Measurements from ENCODE around the gene ZNF107.
"Not testable (repeated sequence)": the region's sequence is repeated elsewhere in the genome, so short reads cannot be mapped to it uniquely, and the experiment has no call there.

Gene ZNF107

DNA sequence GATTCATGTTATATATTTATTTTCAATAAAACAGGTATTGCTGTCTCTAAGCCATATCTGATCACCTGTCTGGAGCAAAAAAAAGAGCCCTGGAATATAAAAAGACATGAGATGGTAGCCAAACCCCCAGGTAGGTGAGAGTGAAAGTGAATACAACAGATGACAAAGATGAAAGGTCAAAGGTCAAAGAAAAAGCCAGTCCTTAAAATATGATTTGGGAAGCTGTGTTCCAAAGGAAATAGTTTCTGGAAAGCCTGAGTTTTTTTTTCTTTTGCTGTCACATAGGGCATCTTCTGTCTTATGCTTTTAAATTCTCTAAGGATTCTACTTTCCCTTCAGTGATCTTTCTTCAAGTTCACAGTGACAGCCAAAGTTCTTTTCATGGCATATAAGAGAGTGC, 25.9 kb downstream of the ZNF107 start:
- TF ChIP-seq, protein P1, sequence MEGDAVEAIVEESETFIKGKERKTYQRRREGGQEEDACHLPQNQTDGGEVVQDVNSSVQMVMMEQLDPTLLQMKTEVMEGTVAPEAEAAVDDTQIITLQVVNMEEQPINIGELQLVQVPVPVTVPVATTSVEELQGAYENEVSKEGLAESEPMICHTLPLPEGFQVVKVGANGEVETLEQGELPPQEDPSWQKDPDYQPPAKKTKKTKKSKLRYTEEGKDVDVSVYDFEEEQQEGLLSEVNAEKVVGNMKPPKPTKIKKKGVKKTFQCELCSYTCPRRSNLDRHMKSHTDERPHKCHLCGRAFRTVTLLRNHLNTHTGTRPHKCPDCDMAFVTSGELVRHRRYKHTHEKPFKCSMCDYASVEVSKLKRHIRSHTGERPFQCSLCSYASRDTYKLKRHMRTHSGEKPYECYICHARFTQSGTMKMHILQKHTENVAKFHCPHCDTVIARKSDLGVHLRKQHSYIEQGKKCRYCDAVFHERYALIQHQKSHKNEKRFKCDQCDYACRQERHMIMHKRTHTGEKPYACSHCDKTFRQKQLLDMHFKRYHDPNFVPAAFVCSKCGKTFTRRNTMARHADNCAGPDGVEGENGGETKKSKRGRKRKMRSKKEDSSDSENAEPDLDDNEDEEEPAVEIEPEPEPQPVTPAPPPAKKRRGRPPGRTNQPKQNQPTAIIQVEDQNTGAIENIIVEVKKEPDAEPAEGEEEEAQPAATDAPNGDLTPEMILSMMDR (conservative IDR thresholded peaks at IDR 0.05): no peak
- H3K27ac ChIP-seq: no peak overlapping the region

DNA sequence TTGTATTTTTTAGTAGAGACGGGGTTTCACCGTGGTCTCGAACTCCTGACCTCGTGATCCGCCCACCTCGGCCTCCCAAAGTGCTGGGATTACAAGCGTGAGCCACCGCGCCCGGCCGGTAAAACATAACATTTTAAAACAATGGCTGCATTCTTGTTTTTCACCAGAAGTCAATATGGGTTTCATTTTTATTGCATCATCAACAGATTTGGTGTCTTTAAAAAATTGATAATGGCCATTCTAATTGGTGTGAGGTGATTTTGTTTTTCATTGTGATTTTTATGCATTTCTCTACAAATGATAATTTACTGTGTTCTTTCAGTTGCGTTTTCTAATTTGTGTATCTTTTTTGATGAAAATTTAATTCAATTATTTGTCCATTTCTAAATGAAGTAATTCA, 31.9 kb downstream of the ZNF107 start:
- H3K27ac ChIP-seq: not testable (repeated sequence)

DNA sequence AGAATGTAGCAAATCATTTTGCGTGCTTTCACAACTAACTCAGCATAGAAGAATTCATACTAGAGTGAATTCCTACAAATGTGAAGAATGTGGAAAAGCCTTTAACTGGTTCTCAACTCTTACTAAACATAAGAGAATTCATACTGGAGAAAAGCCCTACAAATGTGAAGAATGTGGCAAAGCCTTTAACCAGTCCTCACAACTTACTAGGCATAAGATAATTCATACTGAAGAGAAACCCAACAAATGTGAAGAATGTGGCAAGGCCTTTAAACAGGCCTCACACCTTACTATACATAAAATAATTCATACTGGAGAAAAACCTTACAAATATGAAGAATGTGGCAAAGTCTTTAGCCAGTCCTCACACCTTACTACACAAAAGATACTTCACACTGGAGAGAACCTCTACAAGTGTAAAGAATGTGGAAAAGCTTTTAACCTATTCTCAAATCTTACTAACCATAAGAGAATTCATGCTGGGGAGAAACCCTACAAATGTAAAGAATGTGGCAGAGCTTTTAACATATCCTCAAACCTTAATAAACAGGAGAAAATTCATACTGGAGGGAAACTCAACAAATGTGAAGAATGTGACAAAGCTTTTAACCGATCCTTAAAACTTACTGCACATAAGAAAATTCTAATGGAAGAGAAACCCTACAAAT, 40.8 kb downstream of the ZNF107 start:
- TF ChIP-seq, protein P1 (conservative IDR thresholded peaks at IDR 0.05): no peak
- H3K27ac ChIP-seq: no peak overlapping the region

DNA sequence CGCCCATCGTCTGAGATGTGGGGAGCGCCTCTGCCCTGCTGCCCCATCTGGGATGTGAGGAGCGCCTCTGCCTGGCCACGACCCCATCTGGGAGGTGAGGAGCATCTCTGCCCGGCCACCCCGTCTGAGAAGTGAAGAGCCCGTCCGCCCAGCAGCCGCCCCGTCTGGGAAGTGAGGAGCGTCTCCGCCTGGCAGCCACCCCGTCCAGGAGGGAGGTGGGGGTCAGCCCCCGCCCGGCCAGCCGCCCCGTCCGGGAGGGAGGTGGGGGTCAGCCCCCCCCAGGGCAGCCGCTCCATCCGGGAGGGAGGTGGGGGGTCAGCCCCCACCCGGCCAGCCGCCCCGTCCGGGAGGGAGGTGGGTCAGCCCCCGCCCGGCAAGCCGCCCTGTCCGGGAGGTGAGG, 52.0 kb downstream of the ZNF107 start:
- not testable (repeated sequence) for H3K27ac ChIP-seq

DNA sequence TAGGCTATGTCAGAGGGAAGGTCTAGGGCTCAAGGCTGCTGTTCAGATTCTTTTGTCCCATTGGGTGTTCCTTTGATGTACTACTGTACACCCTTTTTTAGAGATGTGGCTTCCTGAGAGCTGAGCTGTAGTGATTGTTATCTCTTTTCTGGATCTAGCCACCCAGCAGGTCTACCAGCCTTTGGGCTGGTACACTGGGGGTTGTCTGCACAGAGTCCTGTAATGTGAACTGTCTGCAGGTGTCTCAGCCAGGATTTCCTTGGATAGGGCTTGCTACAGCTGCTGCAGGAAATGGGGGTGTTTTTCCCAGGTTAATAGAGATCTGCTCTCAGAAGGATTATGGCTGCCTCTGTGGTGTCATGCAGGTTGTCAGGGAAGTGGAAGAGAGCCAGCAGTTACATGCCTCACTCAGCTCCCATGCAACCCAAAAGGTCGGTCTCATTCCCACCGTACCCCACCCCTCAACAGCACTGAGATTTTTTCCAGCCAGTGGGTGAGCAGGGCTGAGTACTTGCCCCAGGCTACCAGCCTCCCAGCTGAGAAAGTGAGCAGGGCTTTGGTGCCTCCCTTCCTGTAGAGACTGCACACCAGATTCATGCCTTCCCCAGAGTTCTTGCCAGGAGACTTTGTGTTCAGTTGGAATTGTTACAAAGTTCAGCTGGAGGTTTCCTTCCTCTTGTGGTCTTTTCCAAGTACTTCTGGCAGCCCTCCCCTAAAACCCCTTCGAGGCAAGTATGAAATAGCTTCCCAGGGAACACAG, 63.3 kb downstream of the ZNF107 start:
- TF ChIP-seq, protein P1 (conservative IDR thresholded peaks at IDR 0.05): no peak
- H3K27ac ChIP-seq: no peak overlapping the region

DNA sequence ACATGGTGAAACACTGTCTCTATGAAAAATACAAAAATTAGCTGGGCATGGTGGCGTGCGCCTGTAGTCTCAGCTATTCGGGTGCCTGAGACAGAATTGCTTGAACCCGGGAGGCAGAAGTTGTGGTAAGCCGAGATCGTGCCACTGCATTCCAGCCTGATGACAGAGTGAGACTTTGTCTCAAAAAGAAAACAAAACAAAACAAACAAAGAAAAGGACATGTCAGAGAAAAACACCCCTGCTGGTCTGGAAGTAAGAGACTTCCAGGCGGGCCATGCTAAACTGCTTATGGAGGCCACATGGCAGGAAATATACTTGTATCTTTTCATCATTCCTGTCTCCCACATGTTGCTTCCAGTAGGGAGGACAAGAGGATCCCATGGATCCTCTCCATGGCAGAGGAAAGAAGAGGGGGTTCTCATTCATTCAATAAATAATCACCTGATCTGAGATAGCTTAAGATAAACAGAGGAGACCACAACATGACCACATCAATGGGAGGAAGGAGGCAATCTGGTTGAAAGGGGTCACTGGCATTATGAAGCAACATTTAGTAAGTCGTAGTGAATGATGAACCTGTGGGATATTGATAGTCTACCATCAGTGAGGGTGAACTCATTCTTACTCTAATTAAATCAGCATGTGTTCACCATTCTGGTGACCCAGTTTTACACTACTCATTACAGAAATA, 67.8 kb downstream of the ZNF107 start:
- TF ChIP-seq, protein P1 (conservative IDR thresholded peaks at IDR 0.05): no peak
- H3K27ac ChIP-seq: no peak overlapping the region

DNA sequence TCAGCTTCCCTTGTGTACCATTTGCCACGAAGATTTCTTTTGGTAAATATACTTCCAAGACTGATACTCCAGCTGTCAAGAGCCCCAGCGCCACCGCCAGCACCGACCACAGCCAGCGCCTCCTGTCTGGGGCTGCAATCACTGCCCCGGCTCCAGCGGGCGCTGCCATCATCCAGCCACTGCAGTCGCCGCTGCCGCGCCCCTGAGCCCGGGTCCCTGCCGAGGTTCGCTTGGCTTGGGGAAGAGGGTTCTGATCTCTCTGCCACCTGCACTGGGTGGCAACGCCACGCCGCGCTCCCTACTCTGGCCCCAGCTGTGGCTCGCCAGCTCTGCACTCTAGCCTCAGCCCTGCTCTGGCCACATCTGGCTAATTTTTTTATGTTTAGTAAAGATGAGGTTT, 70.6 kb downstream of the ZNF107 start:
- H3K27ac ChIP-seq: no peak overlapping the region
- TF ChIP-seq, protein P1 (conservative IDR thresholded peaks at IDR 0.05): no peak

DNA sequence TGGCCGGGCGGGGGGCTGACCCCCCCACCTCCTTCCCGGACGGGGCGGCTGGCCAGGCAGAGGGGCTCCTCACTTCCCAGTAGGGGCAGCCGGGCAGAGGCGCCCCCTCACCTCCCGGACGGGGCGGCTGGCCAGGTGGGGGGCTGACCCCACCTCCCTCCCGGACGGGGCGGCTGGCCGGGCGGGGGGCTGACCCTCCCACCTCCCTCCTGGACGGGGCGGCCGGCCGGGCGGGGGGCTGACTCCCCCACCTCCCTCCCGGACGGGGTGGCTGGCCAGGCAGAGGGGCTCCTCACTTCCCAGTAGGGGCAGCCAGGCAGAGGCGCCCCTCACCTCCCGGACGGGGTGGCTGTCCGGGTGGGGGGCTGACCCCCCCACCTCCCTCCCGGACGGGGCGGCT, 72.5 kb downstream of the ZNF107 start:
- H3K27ac ChIP-seq: not testable (repeated sequence)

DNA sequence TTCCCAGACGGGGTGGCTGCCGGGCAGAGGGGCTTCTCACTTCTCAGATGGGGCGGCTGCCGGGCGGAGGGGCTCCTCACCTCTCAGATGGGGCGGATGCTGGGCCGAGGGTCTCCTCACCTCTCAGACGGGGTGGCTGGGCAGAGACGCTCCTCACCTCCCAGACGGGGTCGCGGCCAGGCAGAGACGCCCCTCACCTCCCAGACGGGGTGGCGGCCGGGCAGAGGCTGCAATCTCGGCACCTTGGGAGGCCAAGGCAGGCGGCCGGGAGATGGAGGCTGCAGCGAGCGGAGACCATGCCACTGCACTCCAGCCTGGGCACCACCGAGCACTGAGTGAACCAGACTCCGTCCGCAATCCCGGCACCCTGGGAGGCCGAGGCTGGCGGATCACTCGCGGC, 73.0 kb downstream of the ZNF107 start:
- H3K27ac ChIP-seq: not testable (repeated sequence)

Data from VCaP (cell line).